ENCODE data around the gene NKX6-2. TPM values are rescaled to one million over a fixed set of nuclear protein-coding genes. Genes with fewer than 3 reads are reported as not detected.

The NKX6-2 gene
- total RNA-seq, 4 donors from 2014 or later, result not detected

DNA sequence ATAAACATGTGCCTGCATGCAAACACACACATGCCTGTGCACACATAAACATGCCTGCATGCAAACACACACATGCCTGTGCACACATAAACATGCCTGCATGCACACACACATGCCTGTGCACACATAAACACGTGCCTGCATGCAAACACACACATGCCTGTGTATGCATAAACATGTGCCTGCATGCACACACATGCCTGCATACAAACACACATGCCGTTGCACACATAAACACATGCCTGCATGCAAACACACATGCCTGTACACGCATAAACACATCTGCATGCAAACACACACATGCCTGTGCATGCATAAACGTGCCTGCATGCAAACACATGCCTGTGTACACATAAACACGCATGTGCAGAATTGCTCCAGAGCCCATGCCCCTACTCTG is 22.4 kb downstream of the NKX6-2 start:
- TF ChIP-seq, protein P1, sequence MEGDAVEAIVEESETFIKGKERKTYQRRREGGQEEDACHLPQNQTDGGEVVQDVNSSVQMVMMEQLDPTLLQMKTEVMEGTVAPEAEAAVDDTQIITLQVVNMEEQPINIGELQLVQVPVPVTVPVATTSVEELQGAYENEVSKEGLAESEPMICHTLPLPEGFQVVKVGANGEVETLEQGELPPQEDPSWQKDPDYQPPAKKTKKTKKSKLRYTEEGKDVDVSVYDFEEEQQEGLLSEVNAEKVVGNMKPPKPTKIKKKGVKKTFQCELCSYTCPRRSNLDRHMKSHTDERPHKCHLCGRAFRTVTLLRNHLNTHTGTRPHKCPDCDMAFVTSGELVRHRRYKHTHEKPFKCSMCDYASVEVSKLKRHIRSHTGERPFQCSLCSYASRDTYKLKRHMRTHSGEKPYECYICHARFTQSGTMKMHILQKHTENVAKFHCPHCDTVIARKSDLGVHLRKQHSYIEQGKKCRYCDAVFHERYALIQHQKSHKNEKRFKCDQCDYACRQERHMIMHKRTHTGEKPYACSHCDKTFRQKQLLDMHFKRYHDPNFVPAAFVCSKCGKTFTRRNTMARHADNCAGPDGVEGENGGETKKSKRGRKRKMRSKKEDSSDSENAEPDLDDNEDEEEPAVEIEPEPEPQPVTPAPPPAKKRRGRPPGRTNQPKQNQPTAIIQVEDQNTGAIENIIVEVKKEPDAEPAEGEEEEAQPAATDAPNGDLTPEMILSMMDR (IDR thresholded peaks at IDR 0.05; ENCODE audit: low read depth), result no peak

DNA sequence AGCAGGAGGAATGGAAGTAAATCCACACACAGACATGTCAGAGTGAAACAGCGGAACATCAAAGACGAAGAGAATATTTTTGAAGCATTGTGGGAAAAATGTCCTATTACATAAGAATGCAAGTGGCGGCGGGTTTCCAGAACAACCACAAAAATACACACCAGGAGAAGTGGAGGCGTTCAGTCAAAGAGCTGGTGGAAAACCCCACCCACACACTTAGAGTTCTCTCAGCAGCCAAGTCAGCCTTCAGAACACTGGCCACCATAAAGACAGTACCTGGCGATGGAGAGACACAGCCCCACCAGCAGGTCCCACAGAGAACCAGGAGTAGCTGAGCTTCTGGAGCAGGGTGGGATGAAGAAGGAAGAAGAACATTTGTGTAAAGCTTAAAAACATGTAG is 23.7 kb downstream of the NKX6-2 start:
- TF ChIP-seq, protein P1 (IDR thresholded peaks at IDR 0.05; ENCODE audit: low read depth), result no peak

DNA sequence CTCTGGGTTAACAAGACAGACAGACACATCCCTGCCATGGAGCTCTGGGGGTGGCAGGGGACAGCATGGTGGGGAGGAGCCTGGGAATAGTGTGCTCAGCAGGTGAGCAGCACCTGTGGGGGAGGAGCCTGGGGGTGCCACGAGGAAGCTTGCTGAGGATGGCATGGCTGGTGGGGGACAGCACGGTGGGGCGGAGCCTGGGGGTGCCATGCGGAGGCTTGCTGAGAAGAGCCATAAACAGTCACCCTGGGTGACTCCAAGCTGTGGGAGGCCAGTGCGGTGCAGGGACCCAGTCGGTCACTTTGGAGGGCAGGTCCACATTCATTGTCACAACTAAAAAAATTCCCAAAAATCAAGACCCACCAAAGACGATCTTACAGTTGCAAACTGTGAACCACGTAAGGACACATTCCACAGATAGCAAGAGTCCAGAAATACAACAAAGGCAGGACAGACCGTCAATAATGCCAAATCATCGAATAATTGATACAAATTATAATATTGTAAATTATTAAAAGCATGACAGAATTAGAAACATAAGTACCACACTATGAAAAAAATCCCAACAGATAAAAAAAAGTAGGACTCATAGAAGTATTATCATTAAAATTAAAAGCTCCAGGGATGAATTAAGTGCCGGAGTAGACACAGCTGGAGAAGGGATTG is 24.4 kb downstream of the NKX6-2 start:
- TF ChIP-seq, protein P1 (IDR thresholded peaks at IDR 0.05; ENCODE audit: low read depth), result no peak

DNA sequence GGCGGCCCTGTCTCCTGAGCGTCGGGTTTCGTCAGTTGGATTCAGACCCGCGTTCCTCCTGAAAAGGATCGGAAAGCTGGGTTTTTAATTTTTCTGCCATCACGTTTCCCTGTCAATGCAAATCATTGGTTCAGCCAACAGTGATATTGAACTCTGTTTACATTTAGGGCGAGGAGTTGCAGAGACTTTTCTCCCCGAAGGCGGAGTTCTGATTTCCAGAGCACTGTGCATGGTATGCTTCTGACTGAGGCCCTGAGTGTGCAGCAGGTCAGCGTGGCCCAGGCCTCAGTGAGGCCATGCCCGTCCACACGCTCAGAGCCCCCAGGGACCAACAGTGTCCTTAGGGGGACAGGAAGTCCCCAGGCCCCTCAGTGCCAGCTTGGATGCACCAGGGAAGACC is 27.1 kb downstream of the NKX6-2 start:
- TF ChIP-seq, protein P1 (IDR thresholded peaks at IDR 0.05; ENCODE audit: low read depth), result no peak

DNA sequence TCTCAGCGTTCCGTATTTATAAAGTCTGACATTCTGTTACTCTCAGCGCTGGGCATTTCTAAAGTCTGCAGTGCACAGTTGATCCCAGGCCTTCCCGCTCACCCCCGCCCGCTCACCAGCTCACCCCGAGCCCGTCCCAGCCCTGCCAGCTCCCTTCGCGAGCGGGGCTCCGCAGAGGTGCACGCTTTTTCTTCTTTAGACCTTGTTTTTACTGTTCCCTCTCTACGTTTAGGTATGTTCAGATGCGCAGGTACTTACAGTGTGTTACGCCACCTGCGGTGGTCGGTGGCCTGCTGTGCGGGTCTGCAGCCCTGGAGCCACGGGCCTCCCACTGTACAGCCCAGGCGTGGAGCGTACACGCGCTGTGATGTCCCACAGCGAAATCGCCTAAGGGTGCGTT is 28.8 kb downstream of the NKX6-2 start:
- TF ChIP-seq, protein P1 (IDR thresholded peaks at IDR 0.05; ENCODE audit: low read depth), result no peak

DNA sequence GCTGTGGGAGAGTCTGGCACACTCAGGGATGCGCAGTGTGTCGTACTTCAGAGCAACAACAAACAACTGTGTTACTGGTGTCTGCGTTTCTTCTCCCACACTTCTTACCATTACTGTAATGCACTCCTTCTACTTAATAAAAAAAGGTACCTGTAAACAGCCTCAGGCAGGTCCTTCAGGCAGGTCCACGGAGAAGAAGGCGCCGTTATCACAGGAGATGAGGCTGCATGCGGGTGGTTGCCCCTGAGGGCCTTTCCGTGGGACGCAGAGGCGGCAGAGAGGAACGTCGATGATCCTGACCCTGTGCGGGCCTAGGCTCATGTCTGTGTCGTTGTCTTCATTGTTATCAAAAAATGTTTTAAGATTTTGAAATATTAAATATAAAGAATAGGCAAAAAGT is 29.4 kb downstream of the NKX6-2 start:
- TF ChIP-seq, protein P1 (IDR thresholded peaks at IDR 0.05; ENCODE audit: low read depth), result no peak

DNA sequence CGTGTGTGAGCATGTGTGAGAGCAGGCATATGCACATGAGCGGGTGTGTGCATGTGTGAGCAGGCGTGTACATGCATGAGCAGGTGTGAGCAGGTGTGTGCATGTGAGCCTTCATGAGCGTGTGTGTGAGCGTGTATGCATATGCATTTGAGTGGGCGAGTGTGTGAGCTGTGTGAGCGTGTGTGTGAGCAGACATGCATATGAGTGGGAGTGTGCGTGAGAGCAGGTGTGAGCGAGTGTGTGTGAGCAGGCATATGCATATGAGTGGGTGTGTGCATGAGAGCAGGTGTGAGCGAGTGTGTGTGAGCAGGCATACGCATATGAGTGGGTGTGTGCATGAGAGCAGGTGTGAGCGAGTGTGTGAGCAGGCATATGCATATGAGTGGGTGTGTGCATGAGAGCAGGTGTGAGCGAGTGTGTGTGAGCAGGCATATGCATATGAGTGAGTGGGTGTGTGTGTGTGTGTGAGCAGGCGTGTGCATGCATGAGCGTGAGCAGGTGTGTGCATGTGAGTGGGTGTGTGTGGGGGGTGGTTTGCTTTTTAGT is 30.7 kb downstream of the NKX6-2 start:
- TF ChIP-seq, protein P1 (IDR thresholded peaks at IDR 0.05; ENCODE audit: low read depth), result no peak

Data from subcutaneous adipose tissue (tissue), 4 donors.